ENCODE measurements around the gene BRD2. TPM values are rescaled to one million over a fixed set of nuclear protein-coding genes. Genes with fewer than 3 reads are reported as not detected.
A peak's percentile ranks its signal among the peaks of the same experiment; 100 is the strongest.

Gene BRD2
- total and polyA plus RNA-seq, 9 of the 15 experiments (the other 6 are each of a cell fraction or from before 2014, with no cell fraction given), result 19.0 to 252 (median 181) TPM

DNA sequence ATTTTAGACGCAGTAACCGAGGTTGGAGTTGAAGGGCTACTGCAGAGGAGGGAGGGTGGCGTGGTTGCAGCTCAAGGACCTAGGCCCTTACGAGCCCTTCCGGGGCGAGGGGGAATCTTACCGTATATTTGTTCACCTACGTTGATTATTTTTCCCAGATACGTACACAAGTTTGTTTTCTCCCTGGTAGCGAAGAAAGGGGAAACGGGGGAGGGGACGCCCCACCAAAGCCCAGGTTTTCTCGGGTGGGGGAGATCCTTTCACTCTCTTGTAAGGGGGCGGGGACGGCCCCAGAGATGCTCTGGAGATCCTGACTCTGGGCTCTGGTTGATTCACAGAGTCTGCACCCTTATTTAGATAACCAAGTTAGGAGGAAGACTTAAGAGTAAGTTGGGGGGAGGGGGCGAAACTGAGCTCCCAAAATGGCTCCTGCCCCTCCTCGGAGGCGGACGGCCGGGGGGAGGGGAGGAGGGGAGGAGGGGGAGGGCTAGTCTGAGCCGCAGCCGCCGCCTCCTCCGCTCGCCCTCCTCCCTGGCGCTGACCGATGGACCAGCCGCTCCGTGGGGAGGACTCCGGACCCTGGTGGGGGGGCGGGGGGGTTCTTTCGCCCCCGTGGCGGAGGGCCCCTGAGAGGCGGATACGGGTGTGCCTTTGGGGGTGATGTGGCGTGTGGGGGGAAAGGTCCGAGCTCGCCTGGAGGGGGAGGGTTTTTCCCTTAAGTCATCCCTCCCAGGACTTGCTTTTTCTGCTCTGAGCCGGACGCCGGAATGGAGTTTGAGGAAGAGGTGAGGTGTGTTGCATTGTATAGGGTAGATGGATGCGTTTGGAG lies 2.2 kb downstream of the BRD2 start (continued):
- TF ChIP-seq, protein P1, sequence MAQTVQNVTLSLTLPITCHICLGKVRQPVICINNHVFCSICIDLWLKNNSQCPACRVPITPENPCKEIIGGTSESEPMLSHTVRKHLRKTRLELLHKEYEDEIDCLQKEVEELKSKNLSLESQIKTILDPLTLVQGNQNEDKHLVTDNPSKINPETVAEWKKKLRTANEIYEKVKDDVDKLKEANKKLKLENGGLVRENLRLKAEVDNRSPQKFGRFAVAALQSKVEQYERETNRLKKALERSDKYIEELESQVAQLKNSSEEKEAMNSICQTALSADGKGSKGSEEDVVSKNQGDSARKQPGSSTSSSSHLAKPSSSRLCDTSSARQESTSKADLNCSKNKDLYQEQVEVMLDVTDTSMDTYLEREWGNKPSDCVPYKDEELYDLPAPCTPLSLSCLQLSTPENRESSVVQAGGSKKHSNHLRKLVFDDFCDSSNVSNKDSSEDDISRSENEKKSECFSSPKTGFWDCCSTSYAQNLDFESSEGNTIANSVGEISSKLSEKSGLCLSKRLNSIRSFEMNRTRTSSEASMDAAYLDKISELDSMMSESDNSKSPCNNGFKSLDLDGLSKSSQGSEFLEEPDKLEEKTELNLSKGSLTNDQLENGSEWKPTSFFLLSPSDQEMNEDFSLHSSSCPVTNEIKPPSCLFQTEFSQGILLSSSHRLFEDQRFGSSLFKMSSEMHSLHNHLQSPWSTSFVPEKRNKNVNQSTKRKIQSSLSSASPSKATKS (CRISPR knock-in tag; IDR thresholded peaks at IDR 0.05), result no peak
- TF ChIP-seq ZNF584 (CRISPR knock-in tag; IDR thresholded peaks at IDR 0.05; ENCODE audit: low read depth) (no peak), SP1 (CRISPR knock-in tag; IDR thresholded peaks at IDR 0.05) (peak; percentile 4; the same call in 1 of the 2 replicates), RFX1 (IDR thresholded peaks at IDR 0.05) (no peak), RBBP5 (IDR thresholded peaks at IDR 0.05; ENCODE audit: borderline replicate concordance, insufficient read depth, low read length, poor library complexity, severe bottlenecking) (peak; percentile 10), RBM14 (IDR thresholded peaks at IDR 0.05; ENCODE audit: borderline replicate concordance, insufficient read depth, low read depth, low read length) (no peak), SMAD4 (CRISPR knock-in tag; conservative IDR thresholded peaks at IDR 0.05) (no peak), ZNF143 (CRISPR knock-in tag; IDR thresholded peaks at IDR 0.05) (0 out of 2 replicates have a peak, but pooled peaks have one; percentile 8), ETV1 (tag; conservative IDR thresholded peaks at IDR 0.05; ENCODE audit: low read depth) (no peak), SP2 (IDR thresholded peaks at IDR 0.05; ENCODE audit: extremely low read depth, low read depth, low read length, poor library complexity, severe bottlenecking) (no peak), HMBOX1 (IDR thresholded peaks at IDR 0.05) (peak; percentile 64; the same call in 1 of the 2 replicates), NFRKB (IDR thresholded peaks at IDR 0.05; ENCODE audit: low read depth) (peak; percentile 100), YY1 (IDR thresholded peaks at IDR 0.05; ENCODE audit: borderline replicate concordance in 1 of 3, control insufficient read depth in 1 of 3, extremely low read depth in 1 of 3, insufficient read depth in 3 of 3, insufficient read length in 1 of 3, insufficient replicate concordance in 2 of 3, low read depth in 1 of 3, low read length in 2 of 3) (peak; percentile 59 to 90 (median 78)), RFX5 (IDR thresholded peaks at IDR 0.05; ENCODE audit: low read depth, low read length) (no peak), NR4A1 (CRISPR knock-in tag; IDR thresholded peaks at IDR 0.05) (0 out of 2 replicates have a peak, but pooled peaks have one; percentile 41), NR4A1 (tag; IDR thresholded peaks at IDR 0.05) (no peak; the same call in 1 of the 2 replicates), ZNF174 (CRISPR knock-in tag; IDR thresholded peaks at IDR 0.05) (no peak)
- TF ChIP-seq, protein P2, sequence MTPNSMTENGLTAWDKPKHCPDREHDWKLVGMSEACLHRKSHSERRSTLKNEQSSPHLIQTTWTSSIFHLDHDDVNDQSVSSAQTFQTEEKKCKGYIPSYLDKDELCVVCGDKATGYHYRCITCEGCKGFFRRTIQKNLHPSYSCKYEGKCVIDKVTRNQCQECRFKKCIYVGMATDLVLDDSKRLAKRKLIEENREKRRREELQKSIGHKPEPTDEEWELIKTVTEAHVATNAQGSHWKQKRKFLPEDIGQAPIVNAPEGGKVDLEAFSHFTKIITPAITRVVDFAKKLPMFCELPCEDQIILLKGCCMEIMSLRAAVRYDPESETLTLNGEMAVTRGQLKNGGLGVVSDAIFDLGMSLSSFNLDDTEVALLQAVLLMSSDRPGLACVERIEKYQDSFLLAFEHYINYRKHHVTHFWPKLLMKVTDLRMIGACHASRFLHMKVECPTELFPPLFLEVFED (CRISPR knock-in tag; conservative IDR thresholded peaks at IDR 0.05), result peak; percentile 78; the same call in 1 of the 2 replicates
- TF ChIP-seq, protein P3, sequence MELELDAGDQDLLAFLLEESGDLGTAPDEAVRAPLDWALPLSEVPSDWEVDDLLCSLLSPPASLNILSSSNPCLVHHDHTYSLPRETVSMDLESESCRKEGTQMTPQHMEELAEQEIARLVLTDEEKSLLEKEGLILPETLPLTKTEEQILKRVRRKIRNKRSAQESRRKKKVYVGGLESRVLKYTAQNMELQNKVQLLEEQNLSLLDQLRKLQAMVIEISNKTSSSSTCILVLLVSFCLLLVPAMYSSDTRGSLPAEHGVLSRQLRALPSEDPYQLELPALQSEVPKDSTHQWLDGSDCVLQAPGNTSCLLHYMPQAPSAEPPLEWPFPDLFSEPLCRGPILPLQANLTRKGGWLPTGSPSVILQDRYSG (tag; conservative IDR thresholded peaks at IDR 0.05; ENCODE audit: low read depth), result no peak

All from K562 (cell line).